HCT116 (cell line): ENCODE measurements around the gene SLC12A4.

ENCODE experiments used
- CEBPB ChIP-seq: IDR thresholded peaks from 2 replicates; pipeline ENCODE4 v1.6.1; 2012; ENCODE audit warnings: low read depth
- CTCF ChIP-seq, 3 experiments: fragments of 200-600 bp in 1 of 3; sonication (generic) in 1 of 3; IDR thresholded peaks in 2 of 3; conservative IDR thresholded peaks in 1 of 3; 2 replicates each; pipeline ENCODE4 v1.5.1; 2012 to 2017; ENCODE audit warnings: low read depth in 2 of 3, low read length in 2 of 3, antibody characterized with exemption in 1 of 3, borderline replicate concordance in 1 of 3, control low read depth in 1 of 3, mild to moderate bottlenecking in 1 of 3, mixed read lengths in 1 of 3, mixed run types in 1 of 3, moderate library complexity in 1 of 3; ENCODE audit not compliant: insufficient read depth in 1 of 3
- EZH2 ChIP-seq: fragments of 200-600 bp; sonication (generic); IDR thresholded peaks from 2 replicates; pipeline ENCODE4 v1.6.1; 2017; ENCODE audit warnings: antibody characterized with exemption, mixed run types
- POLR2A ChIP-seq: IDR thresholded peaks from 2 replicates; pipeline ENCODE4 v1.7.0; 2011; ENCODE audit warnings: borderline replicate concordance; ENCODE audit not compliant: insufficient read depth, insufficient read length; ENCODE audit errors: extremely low read depth
- RAD21 ChIP-seq: IDR thresholded peaks from 2 replicates; pipeline ENCODE4 v1.6.1; 2012; ENCODE audit warnings: low read depth, mild to moderate bottlenecking
- REST ChIP-seq: IDR thresholded peaks from 2 replicates; pipeline ENCODE4 v1.6.1; 2012; ENCODE audit warnings: low read depth
- SP1 ChIP-seq: IDR thresholded peaks from 2 replicates; pipeline ENCODE4 v1.6.1; 2012; ENCODE audit warnings: low read depth
- ZNF274 ChIP-seq: fragments of 200-500 bp; sonication (Bioruptor generic); IDR thresholded peaks from 2 replicates; pipeline ENCODE4 v1.6.1; 2014; ENCODE audit warnings: mild to moderate bottlenecking, low read depth, low read length, inconsistent platforms
- TF ChIP-seq, protein P1 (sequence below): IDR thresholded peaks from 2 replicates; pipeline ENCODE4 v1.6.1; 2012
- TF ChIP-seq, protein P2 (sequence below): IDR thresholded peaks from 2 replicates; pipeline ENCODE4 v1.6.1; 2011; ENCODE audit warnings: mild to moderate bottlenecking, low read length, moderate library complexity; ENCODE audit not compliant: insufficient replicate concordance; ENCODE audit errors: extremely low read depth
- TF ChIP-seq, protein P3 (sequence below): IDR thresholded peaks from 2 replicates; pipeline ENCODE4 v1.6.1; 2012

GRCh38 chr16:67962135-67962534 is 6.3 kb downstream of the SLC12A4 start:
- TF ChIP-seq CTCF (IDR thresholded peaks at IDR 0.05 in 2 of 3, conservative IDR thresholded peaks at IDR 0.05 in 1 of 3; ENCODE audit: borderline replicate concordance in 1 of 3, insufficient read depth in 1 of 3, low read depth in 2 of 3, low read length in 2 of 3): no peak
- no peak for TF ChIP-seq POLR2A
- TF ChIP-seq ZNF274: no peak
- TF ChIP-seq, protein P1, sequence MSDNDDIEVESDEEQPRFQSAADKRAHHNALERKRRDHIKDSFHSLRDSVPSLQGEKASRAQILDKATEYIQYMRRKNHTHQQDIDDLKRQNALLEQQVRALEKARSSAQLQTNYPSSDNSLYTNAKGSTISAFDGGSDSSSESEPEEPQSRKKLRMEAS: no peak
- TF ChIP-seq REST: no peak
- TF ChIP-seq, protein P2, sequence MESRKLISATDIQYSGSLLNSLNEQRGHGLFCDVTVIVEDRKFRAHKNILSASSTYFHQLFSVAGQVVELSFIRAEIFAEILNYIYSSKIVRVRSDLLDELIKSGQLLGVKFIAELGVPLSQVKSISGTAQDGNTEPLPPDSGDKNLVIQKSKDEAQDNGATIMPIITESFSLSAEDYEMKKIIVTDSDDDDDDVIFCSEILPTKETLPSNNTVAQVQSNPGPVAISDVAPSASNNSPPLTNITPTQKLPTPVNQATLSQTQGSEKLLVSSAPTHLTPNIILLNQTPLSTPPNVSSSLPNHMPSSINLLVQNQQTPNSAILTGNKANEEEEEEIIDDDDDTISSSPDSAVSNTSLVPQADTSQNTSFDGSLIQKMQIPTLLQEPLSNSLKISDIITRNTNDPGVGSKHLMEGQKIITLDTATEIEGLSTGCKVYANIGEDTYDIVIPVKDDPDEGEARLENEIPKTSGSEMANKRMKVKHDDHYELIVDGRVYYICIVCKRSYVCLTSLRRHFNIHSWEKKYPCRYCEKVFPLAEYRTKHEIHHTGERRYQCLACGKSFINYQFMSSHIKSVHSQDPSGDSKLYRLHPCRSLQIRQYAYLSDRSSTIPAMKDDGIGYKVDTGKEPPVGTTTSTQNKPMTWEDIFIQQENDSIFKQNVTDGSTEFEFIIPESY: no peak
- TF ChIP-seq SP1: no peak
- TF ChIP-seq EZH2: no peak
- TF ChIP-seq, protein P3, sequence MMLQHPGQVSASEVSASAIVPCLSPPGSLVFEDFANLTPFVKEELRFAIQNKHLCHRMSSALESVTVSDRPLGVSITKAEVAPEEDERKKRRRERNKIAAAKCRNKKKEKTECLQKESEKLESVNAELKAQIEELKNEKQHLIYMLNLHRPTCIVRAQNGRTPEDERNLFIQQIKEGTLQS: no peak
- no peak for TF ChIP-seq RAD21
- TF ChIP-seq CEBPB: no peak
